NCI-H2029 (cell line): ENCODE results near the gene XPO6.
"Not testable (repeated sequence)": the region's sequence is repeated elsewhere in the genome, so short reads cannot be mapped to it uniquely, and the experiment has no call there.

Source experiments
- DNase-seq: peaks from one replicate; lab custom pipeline; 2025; lab: John Stamatoyannopoulos, UW

The XPO6 gene

GRCh38 chr16:28155293-28155692, 56.5 kb downstream of the XPO6 start:
- peak; percentile 23 for DNase-seq

DNA sequence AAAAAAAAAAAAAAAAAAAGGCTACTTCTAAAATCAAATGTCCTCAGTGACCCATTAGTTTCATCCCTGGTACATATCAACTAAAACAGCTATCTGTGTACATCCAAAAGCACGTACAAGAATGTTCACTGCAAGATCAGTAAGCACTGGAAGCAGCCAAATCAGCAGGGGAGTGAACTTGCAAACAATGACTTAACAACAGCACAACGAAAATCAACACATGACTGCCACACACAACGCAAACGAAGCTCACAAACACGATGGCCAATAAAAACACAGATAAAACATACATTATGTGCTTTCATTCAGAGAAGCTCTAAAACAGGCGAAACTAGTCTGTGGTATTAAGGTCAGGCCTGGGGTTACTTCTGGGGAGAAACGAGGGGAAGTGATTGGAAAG, 60.6 kb downstream of the XPO6 start:
- DNase-seq: no peak

- DNase-seq: no peak
Measured at GRCh38 chr16:28149011-28149888, 62.5 kb downstream of the XPO6 start.

DNA sequence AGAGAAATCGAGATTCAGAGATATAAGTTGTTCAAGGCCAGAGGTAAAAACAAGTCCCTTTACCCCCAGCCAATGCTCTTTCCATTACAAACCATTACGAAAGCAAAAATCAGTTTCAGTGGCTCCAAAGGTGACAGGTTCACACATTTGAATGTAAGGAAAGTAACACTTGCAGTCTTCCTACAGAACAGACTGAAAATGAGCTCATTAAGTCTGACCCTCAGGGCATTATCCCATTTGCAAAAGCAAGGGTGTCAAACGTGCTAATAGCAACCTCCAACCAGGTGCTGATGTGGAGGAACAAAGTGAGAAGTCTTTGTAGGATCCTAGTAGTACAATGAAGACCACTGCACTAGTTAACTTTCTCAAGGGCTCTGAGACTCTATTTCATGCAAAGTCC, 65.2 kb downstream of the XPO6 start:
- DNase-seq: no peak

DNA sequence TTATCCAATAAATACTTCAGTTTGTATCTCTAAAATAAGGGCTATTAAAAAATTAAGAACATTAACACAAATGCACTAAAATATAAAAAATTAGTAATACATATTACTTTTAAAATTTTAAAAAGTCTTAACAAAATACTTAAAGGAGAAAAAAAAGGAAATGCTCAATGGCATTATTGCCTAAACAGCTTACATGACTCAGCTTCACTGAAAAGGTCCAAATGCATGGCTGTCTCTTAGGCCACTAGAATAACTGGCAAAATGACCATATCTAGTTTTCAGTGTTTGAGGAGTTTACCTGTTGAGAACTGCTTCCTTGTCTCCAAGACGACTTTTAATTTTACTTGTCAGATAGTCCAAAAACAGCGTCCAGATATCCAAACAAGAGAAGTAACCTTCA, 66.0 kb downstream of the XPO6 start:
- no peak for DNase-seq

DNA sequence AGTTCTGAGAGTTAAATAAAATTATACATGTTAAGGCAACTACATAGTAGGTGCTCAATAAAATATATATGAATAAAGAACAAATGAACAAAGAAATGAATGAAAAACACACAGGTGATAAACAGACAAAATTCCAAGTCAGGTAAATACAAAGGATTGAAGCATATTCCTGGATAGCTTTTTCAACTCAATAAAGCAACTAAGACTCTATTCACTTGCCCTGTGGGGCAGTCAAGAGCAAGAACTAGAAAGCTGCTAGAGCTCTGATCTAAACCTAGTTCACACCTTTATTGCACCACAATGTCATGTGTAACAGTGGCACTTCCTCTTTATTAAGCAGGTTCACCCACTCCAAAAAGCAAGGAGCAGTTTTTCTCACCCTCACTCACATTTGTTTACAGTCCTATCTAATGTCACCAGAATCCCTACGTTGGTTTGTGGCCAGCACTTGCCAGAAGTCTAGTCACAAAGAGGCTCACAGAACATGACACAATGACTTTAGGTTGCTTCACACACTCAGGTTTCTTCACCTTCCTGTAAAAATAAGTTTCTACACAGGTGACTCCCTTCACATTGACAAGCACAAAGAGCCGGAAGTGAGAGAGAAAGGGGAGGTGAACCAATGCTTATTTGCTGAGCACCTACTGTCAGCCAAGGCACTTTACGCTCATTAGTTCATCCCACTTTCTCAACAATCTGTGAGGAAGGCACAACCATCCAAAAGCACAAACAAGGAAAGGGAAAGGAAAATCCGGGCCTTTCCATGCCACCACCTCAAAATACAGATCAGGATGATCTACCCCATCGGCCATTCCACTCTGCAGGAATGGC, 70.8 kb downstream of the XPO6 start:
- peak; percentile 87 for DNase-seq

DNA sequence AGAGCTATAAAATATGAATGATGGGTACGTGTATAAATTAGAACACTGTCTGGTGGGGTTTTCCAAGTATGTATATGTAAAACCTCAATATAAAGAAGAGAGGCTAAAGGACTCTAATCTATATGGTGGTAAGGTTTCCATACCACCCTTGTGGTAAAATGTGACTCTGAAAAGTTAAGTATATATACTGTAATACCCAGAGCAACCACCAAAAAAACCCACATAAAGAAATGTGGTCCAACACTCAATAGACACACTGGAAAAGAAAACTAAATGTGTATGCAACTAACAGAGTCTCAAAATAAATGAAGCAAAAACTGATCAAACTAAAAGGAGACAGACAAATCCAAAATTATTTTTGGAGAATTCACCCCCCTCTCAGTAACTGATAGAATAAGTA, 72.2 kb downstream of the XPO6 start:
- no peak for DNase-seq

DNA sequence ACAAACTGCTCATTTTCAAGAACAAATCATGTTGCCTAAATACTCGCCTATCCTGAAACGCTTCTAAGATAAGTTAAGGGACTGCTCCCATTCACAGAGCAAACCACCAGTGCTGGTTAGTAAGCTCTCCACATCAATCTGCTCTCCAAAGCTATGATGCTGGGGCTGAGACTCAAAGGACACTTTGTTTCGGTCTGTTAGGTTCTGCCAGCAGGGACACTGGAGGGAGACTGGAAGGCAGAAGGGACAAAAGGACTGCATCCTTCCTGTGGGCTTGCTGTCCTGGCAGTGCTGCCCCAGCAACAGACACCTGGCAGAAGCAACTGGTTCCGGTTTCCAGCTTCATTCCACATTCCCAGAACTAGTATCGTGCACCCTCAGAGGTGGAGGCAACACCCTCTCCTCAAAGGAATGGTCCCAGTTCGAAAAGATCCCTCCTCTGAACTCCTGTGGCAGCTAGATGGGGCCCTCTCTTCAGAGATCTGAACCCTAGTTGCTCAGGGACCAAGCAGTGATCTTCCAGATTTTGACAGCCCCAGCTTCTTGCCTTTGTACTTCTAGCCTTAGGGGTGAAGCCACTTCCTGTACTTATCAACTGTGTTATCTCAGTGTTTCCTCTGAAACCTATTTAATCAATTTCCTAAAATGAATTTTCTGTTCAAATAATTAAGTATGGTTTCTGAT, 74.9 kb downstream of the XPO6 start:
- DNase-seq: no peak

DNA sequence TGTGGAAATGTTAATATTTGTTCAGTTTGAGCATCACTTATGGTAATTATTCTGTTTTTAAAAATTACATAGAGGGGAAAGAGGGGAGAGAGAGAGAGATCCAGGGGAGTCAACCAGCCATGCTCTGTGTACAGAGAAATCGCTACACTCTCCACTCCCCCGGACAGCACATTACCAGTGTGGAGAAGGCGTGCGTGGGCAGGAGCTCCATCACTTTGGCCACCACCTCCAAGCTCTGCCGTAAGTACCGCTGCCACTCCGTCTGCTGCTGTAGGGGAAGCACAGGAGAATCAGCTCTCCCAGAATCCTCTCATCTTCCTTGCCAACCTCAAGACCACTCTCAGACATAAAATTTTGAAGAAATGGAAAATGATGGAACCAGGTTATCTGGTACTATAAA, 78.1 kb downstream of the XPO6 start:
- no peak for DNase-seq

- DNase-seq: no peak
Measured at GRCh38 chr16:28131743-28132393, 79.9 kb downstream of the XPO6 start.

DNA sequence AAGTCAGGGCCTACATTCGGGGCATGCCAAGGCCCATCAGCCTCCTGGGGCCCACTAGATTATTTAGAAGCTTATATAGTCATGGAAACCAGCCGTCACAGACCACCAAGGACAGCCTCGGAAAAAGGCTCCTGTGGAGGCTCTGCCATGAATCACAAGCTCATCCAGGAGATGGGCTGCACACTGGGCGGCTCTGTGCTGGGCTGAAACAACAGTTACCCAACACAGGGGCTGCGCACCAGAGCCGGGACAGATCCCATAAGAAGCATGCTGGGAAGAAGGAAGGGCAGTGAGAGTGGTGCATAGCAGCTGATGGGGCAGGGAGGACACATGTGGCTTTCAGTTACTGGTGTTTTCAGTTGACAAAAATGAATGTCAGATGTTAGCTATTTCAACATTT, 80.6 kb downstream of the XPO6 start:
- no peak for DNase-seq

- no peak for DNase-seq
Measured at GRCh38 chr16:28130099-28131088, 81.4 kb downstream of the XPO6 start.

GRCh38 chr16:28126684-28127620, 84.8 kb downstream of the XPO6 start:
- DNase-seq: no peak

- no peak for DNase-seq
Measured at GRCh38 chr16:28125592-28125991, 86.2 kb downstream of the XPO6 start.

DNA sequence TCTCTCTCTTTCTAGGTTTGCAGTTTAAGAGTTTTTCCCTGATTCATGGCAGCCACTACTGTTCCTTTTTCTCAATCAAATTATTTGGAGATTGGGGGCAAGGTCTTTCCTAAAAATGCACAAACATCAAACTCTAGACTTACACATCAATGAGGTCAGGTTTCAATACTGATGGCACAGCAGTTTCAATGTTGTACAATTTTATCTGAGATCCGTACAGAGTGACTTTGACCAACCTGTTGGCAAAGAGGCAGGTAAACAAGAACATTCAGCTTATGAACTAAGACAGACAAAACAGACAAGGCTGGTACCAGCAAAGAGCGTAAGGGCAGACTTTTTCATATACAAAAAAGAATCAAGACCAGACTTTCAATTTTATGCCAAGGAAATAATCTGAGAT, 90.2 kb downstream of the XPO6 start:
- no peak for DNase-seq

DNA sequence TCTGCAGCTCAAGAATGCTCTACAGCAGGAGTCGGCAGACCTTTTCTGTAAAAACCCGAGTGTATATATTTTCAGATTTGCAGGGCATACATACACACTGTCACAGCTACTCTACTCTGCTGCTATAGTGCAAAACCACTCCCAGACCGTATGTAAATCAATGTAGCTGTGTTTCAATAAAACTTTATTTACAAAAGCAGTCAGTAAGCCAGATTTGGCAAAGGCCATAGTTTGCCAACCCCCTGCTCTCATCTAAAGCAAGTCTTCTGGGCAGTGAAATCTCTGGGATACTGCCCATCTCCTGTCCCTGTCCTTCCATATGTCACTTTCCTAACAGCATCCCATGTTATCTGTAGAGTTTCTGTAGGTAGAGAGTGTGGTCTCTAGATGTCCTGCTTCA, 91.0 kb downstream of the XPO6 start:
- no peak for DNase-seq

- no peak for DNase-seq
Measured at GRCh38 chr16:28118637-28119036, 93.1 kb downstream of the XPO6 start.

DNA sequence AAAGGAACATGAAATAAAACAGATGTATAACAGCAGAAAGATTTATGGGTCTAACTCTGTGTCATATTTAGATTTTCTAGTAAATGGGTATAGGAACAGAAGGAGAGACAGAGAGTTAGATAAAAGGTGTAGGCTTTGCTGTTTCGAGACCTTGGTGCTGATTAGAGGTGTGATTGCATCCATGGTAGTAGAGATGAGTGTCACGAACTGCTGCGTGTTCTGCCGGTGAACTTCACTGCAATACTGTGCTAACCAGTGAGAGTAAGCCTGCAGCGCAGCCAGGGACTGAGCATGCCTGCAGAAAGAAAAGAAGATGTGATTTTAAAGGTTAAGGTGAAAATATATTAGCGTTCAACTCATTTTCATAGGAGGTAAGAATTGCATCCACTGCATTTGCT, 94.6 kb downstream of the XPO6 start:
- no peak for DNase-seq

DNA sequence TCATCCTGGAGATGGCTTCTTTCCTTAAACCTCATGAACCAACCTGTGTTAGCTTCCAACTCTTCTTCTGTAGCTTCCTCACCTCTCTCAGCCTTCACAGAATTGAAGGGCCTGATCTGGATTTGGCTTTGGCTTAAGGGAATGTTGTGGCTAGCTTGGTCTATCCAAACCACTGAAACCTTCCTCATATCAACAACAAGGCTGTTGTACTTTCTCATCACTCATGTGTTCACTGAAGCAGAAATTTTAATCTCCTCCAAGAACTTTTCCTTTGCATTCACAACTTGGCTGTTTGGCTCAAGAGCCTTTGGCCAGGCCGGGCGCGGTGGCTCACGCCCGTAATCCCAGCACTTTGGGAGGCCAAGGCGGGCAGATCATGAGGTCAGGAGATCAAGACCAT, 95.9 kb downstream of the XPO6 start:
- not testable (repeated sequence) for DNase-seq

DNA sequence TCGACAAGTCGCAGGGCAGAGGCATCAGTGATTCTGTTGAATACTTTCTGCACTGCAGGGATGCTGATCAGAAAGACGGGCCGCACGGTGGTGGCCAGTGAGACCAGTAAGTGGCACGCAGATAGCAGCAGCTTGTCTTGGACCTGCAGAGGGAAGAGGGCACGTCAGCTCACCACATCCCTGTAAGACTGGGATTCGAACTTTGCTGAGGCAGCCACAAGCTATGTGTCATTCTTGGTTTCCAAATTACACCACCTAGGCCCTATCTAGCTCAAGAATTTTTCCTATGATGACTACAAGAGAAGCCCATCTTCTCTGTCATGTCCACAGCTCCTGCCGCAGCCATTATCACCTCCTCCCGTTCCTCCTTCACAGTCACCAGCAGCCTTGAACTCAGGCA, 98.9 kb downstream of the XPO6 start:
- DNase-seq: no peak
